ENCODE measurements around the gene PI16.

PI16 gene

GRCh38 chr6:36958775-36959554, 4.4 kb downstream of the PI16 start:
- peaks cover 14 to 17% of the 10 kb centered on the region in 2 experiments for H3K4me1 ChIP-seq (ENCODE audit: control insufficient read depth in 1 of 2, insufficient read depth in 1 of 2, low read depth in 1 of 2, low read length in 1 of 2)

GRCh38 chr6:36959555-36960250, 5.2 kb downstream of the PI16 start:
- no peak overlapping the region for H3K27ac ChIP-seq
- H3K9me3 ChIP-seq, result no peaks in the 10 kb centered on the region
- H3K36me3 ChIP-seq, result no peaks in the 10 kb centered on the region
- no peak for TF ChIP-seq CTCF (IDR thresholded peaks at IDR 0.05)
- H3K27me3 ChIP-seq, result peaks cover 73% of the 10 kb centered on the region
- H3K4me3 ChIP-seq (ENCODE audit: low read depth in 1 of 2, low read length in 1 of 2), result no peak overlapping the region
- peaks cover 14 to 17% of the 10 kb centered on the region in 2 experiments for H3K4me1 ChIP-seq (ENCODE audit: control insufficient read depth in 1 of 2, insufficient read depth in 1 of 2, low read depth in 1 of 2, low read length in 1 of 2)

More at GRCh38 chr6:36958775-36959554, 4.4 kb downstream of the PI16 start:
- no peak for TF ChIP-seq CTCF (IDR thresholded peaks at IDR 0.05)
- Histone ChIP-seq H3K9me3 (no peaks in the 10 kb centered on the region), H3K36me3 (no peaks in the 10 kb centered on the region), H3K27ac (no peak overlapping the region), H3K4me3 (ENCODE audit: low read depth in 1 of 2, low read length in 1 of 2) (no peak overlapping the region), H3K27me3 (peaks cover 80% of the 10 kb centered on the region)

- H3K4me3 ChIP-seq (ENCODE audit: low read depth in 1 of 2, low read length in 1 of 2), result no peak overlapping the region
- peaks cover 53% of the 10 kb centered on the region for H3K27me3 ChIP-seq
- H3K4me1 ChIP-seq (ENCODE audit: control insufficient read depth in 1 of 2, insufficient read depth in 1 of 2, low read depth in 1 of 2, low read length in 1 of 2), result peaks cover 14 to 17% of the 10 kb centered on the region in 2 experiments
- H3K36me3 ChIP-seq, result peaks cover 7% of the 10 kb centered on the region
- no peak overlapping the region for H3K27ac ChIP-seq
- H3K9me3 ChIP-seq, result no peaks in the 10 kb centered on the region
- no peak for TF ChIP-seq CTCF (IDR thresholded peaks at IDR 0.05)
Measured at GRCh38 chr6:36961441-36962435, 7.2 kb downstream of the PI16 start.

- Histone ChIP-seq H3K9me3 (no peaks in the 10 kb centered on the region), H3K4me3 (ENCODE audit: low read depth in 1 of 2, low read length in 1 of 2) (no peak overlapping the region), H3K27ac (peak overlapping the region; percentile 71), H3K27me3 (peaks cover 41% of the 10 kb centered on the region), H3K4me1 (ENCODE audit: control insufficient read depth in 1 of 2, insufficient read depth in 1 of 2, low read depth in 1 of 2, low read length in 1 of 2) (peaks cover 14 to 17% of the 10 kb centered on the region in 2 experiments), H3K36me3 (peaks cover 18% of the 10 kb centered on the region)
- no peak for TF ChIP-seq CTCF (IDR thresholded peaks at IDR 0.05)
Measured at GRCh38 chr6:36962874-36963273, 8.3 kb downstream of the PI16 start.
